Epithelial cell of esophagus (primary cell): ENCODE data around the gene MGLL.
"Not testable (repeated sequence)": the region's sequence is repeated elsewhere in the genome, so short reads cannot be mapped to it uniquely, and the experiment has no call there.

Experiments used
- DNase-seq: peaks from one replicate; pipeline ENCODE4 v3.0.0; 2010; ENCODE audit warnings: low read depth
- H3K4me3 ChIP-seq: 2 replicates; pipeline ENCODE4 v1.5.1; 2011; ENCODE audit warnings: mild to moderate bottlenecking, low read length, control low read depth
- CTCF ChIP-seq: IDR thresholded peaks from 2 replicates; pipeline ENCODE4 v1.5.1; 2011; ENCODE audit warnings: low read depth, mild to moderate bottlenecking, low read length, control low read depth, inconsistent platforms; ENCODE audit not compliant: insufficient read depth; ENCODE audit errors: missing control alignments

Gene MGLL

GRCh38 chr3:127707851-127708411 lies 114.4 kb downstream of the MGLL start:
- no peak for DNase-seq
- TF ChIP-seq CTCF, result no peak
- no peak overlapping the region for H3K4me3 ChIP-seq

GRCh38 chr3:127706785-127707351 lies 115.4 kb downstream of the MGLL start:
- H3K4me3 ChIP-seq, result no peak overlapping the region
- no peak for TF ChIP-seq CTCF
- no peak for DNase-seq

- no peak overlapping the region for H3K4me3 ChIP-seq
- no peak for TF ChIP-seq CTCF
- DNase-seq, result no peak
Observed at GRCh38 chr3:127706312-127706711, 116.0 kb downstream of the MGLL start.

GRCh38 chr3:127704840-127705239 lies 117.5 kb downstream of the MGLL start:
- not testable (repeated sequence) for H3K4me3 ChIP-seq, DNase-seq

- no peak for DNase-seq
- no peak overlapping the region for H3K4me3 ChIP-seq
- no peak for TF ChIP-seq CTCF
Observed at GRCh38 chr3:127702151-127702578, 120.2 kb downstream of the MGLL start.

GRCh38 chr3:127701280-127701911 lies 120.9 kb downstream of the MGLL start:
- no peak overlapping the region for H3K4me3 ChIP-seq
- no peak for TF ChIP-seq CTCF
- no peak for DNase-seq

- DNase-seq, result no peak
- no peak for TF ChIP-seq CTCF
- H3K4me3 ChIP-seq, result no peak overlapping the region
Observed at GRCh38 chr3:127700406-127700805, 121.9 kb downstream of the MGLL start.
